BLaER1 (cell line): ENCODE results near the gene DPRX.
"Not testable (repeated sequence)": the region's sequence is repeated elsewhere in the genome, so short reads cannot be mapped to it uniquely, and the experiment has no call there.

Source experiments
- H3K27ac ChIP-seq: shearing (Covaris generic); formaldehyde crosslinking; 2 replicates; pipeline ENCODE4 v1.8.1; 2022
- H3K27me3 ChIP-seq: shearing (Covaris generic); formaldehyde crosslinking; 2 replicates; pipeline ENCODE4 v1.8.1; 2022
- H3K36me3 ChIP-seq: shearing (Covaris generic); formaldehyde crosslinking; 2 replicates; pipeline ENCODE4 v1.8.1; 2022
- H3K4me1 ChIP-seq: shearing (Covaris generic); formaldehyde crosslinking; 2 replicates; pipeline ENCODE4 v1.8.1; 2022
- H3K4me2 ChIP-seq: shearing (Covaris generic); formaldehyde crosslinking; 2 replicates; pipeline ENCODE4 v1.8.1; 2022
- H3K4me3 ChIP-seq: shearing (Covaris generic); formaldehyde crosslinking; 2 replicates; pipeline ENCODE4 v1.8.1; 2022
- H3K9ac ChIP-seq: shearing (Covaris generic); formaldehyde crosslinking; 2 replicates; pipeline ENCODE4 v1.8.1; 2022
- H3K9me3 ChIP-seq: shearing (Covaris generic); formaldehyde crosslinking; 2 replicates; pipeline ENCODE4 v1.8.1; 2022
- H4K20me1 ChIP-seq: shearing (Covaris generic); formaldehyde crosslinking; 2 replicates; pipeline ENCODE4 v1.8.1; 2022
- Cebpa-rat ChIP-seq: shearing (Covaris generic); IDR thresholded peaks from 2 replicates; pipeline ENCODE4 v1.8.1; 2022

Gene DPRX

DNA sequence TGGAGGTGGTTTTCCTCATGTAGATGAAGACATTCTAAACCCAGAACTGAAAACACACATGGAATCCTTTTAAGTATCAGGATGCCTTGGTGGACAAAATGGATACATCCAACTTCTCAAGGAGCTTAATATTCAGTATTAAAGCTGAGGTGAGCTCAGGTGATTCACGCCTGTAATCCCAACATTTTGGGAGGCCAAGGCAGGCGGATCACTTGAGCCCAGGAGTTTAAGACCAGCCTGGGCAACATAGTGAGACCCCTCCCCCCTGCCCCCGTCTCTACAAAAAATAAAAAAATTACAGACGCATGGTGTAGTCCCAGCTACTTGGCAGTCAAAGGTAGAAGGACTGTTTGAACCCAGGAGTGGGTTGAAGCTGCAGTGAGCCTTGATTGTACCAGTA lies 28.8 kb downstream of the DPRX start:
- TF ChIP-seq Cebpa-rat = no peak
- Histone ChIP-seq H3K27ac (no peak overlapping the region), H3K4me3 (no peak overlapping the region), H3K9ac (no peak overlapping the region), H4K20me1 (no peaks in the 10 kb centered on the region), H3K36me3 (no peaks in the 10 kb centered on the region), H3K9me3 (peaks cover 22% of the 10 kb centered on the region), H3K27me3 (no peaks in the 10 kb centered on the region), H3K4me1 (no peaks in the 10 kb centered on the region), H3K4me2 (no peak overlapping the region)

DNA sequence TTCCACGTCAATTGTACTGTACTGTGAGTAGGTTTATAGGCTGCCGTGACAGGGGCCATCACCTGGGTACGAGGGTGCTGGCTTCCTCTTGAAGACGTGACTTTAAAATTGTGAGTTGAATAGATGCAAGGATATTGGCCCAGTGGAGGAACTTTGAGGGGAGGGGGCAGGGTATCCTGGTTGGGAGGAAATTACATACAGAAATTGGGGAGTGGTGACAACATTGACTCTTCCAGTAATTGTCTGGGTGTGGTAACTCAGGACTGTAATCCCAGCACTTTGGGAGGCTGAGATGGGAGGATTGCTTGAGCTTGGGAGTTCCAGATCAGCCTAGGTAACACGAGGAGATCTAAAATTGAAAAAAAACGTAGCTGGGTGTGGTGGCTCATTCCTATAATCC lies 30.4 kb downstream of the DPRX start:
- Histone ChIP-seq H4K20me1 (no peaks in the 10 kb centered on the region), H3K27ac (no peak overlapping the region), H3K36me3 (no peaks in the 10 kb centered on the region), H3K27me3 (no peaks in the 10 kb centered on the region), H3K9me3 (peaks cover 6% of the 10 kb centered on the region), H3K4me3 (no peak overlapping the region), H3K4me1 (no peaks in the 10 kb centered on the region), H3K9ac (no peak overlapping the region), H3K4me2 (no peak overlapping the region)
- no peak for TF ChIP-seq Cebpa-rat

DNA sequence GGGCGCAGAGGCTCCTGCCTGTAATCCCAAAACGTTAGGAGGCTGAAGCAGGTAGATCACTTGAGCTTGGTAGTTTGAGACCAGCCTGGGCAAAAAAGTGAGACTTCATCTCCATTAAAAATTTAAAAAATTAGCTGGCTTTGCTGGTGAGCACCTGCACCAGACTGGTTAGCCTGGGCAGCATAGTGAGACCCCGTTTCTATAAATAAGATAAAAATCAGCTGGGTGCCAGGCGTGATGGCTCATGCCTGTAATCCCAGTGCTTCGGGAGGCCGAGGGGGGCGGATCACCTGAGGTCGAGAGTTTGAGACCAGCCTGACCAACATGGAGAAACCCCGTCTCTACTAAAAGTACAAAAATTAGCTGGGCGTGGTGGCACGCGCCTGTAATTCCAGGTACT lies 32.4 kb downstream of the DPRX start:
- TF ChIP-seq Cebpa-rat = no peak
- Histone ChIP-seq H3K36me3 (no peaks in the 10 kb centered on the region), H3K4me1 (no peaks in the 10 kb centered on the region), H3K9me3 (no peaks in the 10 kb centered on the region), H3K27me3 (no peaks in the 10 kb centered on the region), H4K20me1 (no peaks in the 10 kb centered on the region), H3K4me3 (no peak overlapping the region), H3K4me2 (no peak overlapping the region), H3K27ac (no peak overlapping the region), H3K9ac (no peak overlapping the region)

DNA sequence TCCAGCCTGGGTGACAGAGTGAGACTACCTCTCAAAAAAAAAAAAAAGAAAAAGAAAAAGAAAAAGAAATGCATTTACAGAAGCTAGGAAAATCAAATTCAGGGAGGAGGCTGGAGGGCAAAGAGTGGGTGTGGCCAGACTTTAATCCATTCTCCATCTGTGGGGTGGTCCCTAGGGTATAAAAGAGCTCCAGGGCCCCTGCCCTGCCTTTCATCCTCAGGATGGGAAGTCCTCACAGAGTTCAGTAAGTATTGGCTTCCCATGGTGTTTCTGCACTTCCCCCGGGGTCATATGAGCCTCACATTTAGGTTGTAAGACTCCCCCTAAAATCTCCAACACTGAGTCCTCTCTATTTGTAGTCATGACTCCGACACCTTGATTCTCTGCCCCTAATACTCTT lies 33.0 kb downstream of the DPRX start:
- Histone ChIP-seq H3K9me3 (no peaks in the 10 kb centered on the region), H3K4me1 (no peaks in the 10 kb centered on the region), H3K27me3 (no peaks in the 10 kb centered on the region), H3K27ac (no peak overlapping the region), H4K20me1 (no peaks in the 10 kb centered on the region), H3K9ac (no peak overlapping the region), H3K4me3 (no peak overlapping the region), H3K4me2 (no peak overlapping the region), H3K36me3 (no peaks in the 10 kb centered on the region)
- no peak for TF ChIP-seq Cebpa-rat

DNA sequence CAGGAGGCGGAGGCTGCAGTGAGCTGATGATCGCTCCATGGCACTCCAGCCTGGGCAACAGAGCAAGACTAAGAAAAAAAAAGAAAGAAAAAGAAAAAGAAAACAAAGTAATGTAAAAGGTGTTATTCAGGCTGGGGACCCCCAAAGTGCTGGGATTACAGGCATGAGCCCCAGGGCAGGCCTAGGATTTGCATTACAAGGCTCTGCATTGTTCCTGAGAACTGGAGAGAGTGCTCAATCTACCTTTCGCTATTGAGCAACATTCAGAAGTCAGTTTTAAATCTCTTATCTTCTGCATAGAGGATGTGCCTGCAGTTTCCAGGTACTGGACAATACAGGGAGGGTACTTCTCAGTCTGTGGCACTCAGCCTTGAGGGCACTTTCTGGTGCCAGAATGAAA lies 34.5 kb downstream of the DPRX start:
- H3K27me3 ChIP-seq, H4K20me1 ChIP-seq, H3K36me3 ChIP-seq, H3K4me3 ChIP-seq, H3K27ac ChIP-seq, H3K9me3 ChIP-seq, H3K4me1 ChIP-seq, H3K4me2 ChIP-seq, H3K9ac ChIP-seq: not testable (repeated sequence)

DNA sequence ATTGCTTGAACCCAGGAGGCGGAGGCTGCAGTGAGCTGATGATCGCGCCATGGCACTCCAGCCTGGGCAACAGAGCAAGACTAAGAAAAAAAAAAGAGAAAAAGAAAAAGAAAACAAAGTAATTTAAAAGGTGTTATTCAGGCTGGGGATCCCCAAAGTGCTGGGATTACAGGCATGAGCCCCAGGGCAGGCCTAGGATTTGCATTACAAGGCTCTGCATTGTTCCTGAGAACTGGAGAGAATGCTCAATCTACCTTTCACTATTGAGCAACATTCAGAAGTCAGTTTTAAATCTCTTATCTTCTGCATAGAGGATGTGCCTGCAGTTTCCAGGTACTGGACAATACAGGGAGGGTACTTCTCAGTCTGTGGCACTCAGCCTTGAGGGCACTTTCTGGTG lies 37.0 kb downstream of the DPRX start:
- not testable (repeated sequence) for H3K27me3 ChIP-seq, H4K20me1 ChIP-seq, H3K4me3 ChIP-seq, H3K4me1 ChIP-seq, H3K9ac ChIP-seq, H3K27ac ChIP-seq, H3K36me3 ChIP-seq, H3K4me2 ChIP-seq, H3K9me3 ChIP-seq

DNA sequence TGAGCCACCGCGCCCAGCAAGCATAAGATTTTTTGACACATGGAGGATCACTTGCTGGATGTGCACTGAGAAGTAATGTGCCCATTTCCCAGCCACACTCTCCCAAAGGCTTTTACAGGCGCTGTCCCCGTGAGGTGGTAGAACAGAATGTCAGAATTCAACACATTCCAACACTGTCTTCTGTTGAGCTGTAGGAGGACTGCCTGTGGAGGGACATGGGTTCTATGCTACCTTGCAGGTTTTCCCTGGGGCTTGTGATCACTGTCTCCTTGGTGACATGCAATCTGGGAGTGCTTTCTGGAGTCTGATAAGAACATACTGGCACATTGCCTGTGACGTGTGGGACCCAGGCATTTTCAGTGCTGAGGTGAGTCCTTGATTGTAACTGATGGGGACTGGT lies 38.5 kb downstream of the DPRX start:
- Histone ChIP-seq H3K4me1 (no peaks in the 10 kb centered on the region), H3K4me3 (no peak overlapping the region), H3K27ac (no peak overlapping the region), H3K9me3 (no peaks in the 10 kb centered on the region), H3K36me3 (no peaks in the 10 kb centered on the region), H3K4me2 (no peak overlapping the region), H4K20me1 (no peaks in the 10 kb centered on the region), H3K27me3 (no peaks in the 10 kb centered on the region), H3K9ac (no peak overlapping the region)
- TF ChIP-seq Cebpa-rat = no peak

DNA sequence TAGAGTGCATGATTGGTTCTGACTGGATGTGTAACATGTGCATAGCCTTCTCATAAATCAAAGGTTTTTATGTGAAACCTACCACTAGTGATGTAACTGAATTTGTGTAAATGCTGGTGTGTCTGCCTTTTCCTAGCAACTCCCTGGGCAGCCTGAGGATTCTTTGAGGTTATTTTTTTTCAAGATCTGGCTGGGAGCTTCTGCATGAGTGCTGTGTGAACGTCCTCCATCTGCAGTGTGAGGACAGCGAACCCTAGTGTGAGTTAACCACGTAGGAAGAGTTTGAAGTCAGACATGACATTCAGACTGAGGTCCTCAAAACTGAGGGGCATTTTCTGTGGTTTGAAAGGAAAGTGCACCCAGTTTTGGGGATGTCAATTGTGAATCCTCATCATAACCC lies 39.9 kb downstream of the DPRX start:
- no peaks in the 10 kb centered on the region for H3K9me3 ChIP-seq
- no peaks in the 10 kb centered on the region for H4K20me1 ChIP-seq
- H3K9ac ChIP-seq = no peak overlapping the region
- no peak overlapping the region for H3K4me2 ChIP-seq
- H3K4me3 ChIP-seq = no peak overlapping the region
- H3K4me1 ChIP-seq = no peaks in the 10 kb centered on the region
- no peak for TF ChIP-seq Cebpa-rat
- H3K27ac ChIP-seq = no peak overlapping the region
- no peaks in the 10 kb centered on the region for H3K36me3 ChIP-seq
- no peaks in the 10 kb centered on the region for H3K27me3 ChIP-seq
